Vagina (tissue), 2 donors: ENCODE data around the gene JPH4.

Experiments
- CTCF ChIP-seq, 3 experiments: fragments of 450-650 bp in 2 of 3; fragments of 200-600 bp in 1 of 3; sonication (generic) in 1 of 3; IDR thresholded peaks; one replicate each; pipeline ENCODE4 v1.5.1; 2017 to 2019; ENCODE audit warnings: antibody characterized with exemption in 3 of 3, mild to moderate bottlenecking in 2 of 3, moderate library complexity in 2 of 3
- POLR2AphosphoS5 ChIP-seq, 2 donors: sonication (generic); formaldehyde crosslinking; IDR thresholded peaks; one replicate each; pipeline ENCODE4 v1.9.0; 2017; ENCODE audit warnings: antibody characterized with exemption in 2 of 2, mild to moderate bottlenecking in 2 of 2, low read depth in 1 of 2; ENCODE audit not compliant: insufficient read depth in 1 of 2

DNA sequence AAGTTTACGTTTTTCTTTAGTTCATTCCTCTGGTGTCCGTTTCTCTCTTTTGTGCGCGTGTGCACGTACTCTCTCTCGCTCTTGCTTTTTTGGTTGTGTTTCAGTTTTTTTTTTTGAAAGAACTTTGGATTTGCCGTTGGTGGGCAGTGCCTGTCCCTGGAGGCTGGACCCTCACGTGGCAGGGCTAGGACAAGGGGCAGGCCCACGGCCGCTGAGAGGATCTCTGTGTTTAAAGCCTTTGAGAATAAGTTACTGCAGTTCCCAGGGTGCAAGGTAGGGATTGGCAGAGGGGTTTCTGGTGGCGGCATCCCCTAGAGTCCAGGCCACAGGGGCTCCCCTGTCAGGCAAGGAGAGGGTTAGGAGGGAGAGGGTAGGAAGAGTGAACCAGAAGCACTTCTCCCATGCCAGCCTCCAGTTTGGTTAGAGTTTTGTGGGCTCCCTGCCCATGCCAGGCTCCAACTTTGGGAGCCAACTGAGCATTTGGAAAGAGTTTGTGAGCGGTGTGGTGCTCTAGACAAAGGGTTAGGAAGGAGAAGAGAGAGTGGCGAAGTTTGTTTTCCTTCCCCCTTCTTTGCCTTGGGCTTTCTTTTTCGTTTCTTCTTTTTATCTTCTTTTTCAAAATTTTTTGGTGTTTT lies 57.6 kb downstream of the JPH4 start:
- TF ChIP-seq CTCF (IDR thresholded peaks at IDR 0.05) (no peak), POLR2AphosphoS5 (IDR thresholded peaks at IDR 0.05; ENCODE audit: insufficient read depth in 1 of 2, low read depth in 1 of 2) (no peak)
